A673 (cell line): ENCODE measurements around the gene NDUFS7. TPM values are rescaled to one million over a fixed set of nuclear protein-coding genes. Genes with fewer than 3 reads are reported as not detected.

Experiments
- BruUV-seq: library from RNA; stranded (reverse); fragments of 400-500 nt; replicated peaks from 2 replicates; lab custom pipeline; 2021; lab: Mats Ljungman, UMichigan
- CTCF ChIA-PET: fragments of 300-600 bp; sonication (Branson Sonifier 250); formaldehyde crosslinking; loops from one replicate; lab custom pipeline; 2022; ENCODE audit warnings: antibody characterized with exemption; lab: Charles Lee
- POLR2A ChIA-PET: fragments of 300-600 bp; sonication (Branson Sonifier 250); formaldehyde crosslinking; loops from one replicate; lab custom pipeline; 2022; ENCODE audit warnings: antibody characterized with exemption; ENCODE audit not compliant: low non-redundant PET; lab: Charles Lee
- DNase-seq: peaks from one replicate; pipeline ENCODE4 v3.0.0-alpha.2; 2015; ENCODE audit warnings: low spot score
- H3K27ac ChIP-seq: fragments of 200-600 bp; sonication (generic); 2 replicates; pipeline ENCODE4 v1.5.1; 2016; ENCODE audit warnings: mixed run types, low read depth, mild to moderate bottlenecking, mixed read lengths, antibody characterized with exemption, low read length; ENCODE audit not compliant: poor library complexity, severe bottlenecking
- H3K27me3 ChIP-seq: fragments of 200-600 bp; sonication (generic); replicated peaks from 2 replicates; pipeline ENCODE4 v1.6.1; 2017; ENCODE audit warnings: mixed run types, low read depth, mild to moderate bottlenecking, mixed read lengths, antibody characterized with exemption, low read length; ENCODE audit not compliant: insufficient read depth, poor library complexity
- H3K36me3 ChIP-seq: fragments of 200-600 bp; sonication (generic); 2 replicates; pipeline ENCODE4 v1.6.1; 2016; ENCODE audit warnings: mixed run types, mild to moderate bottlenecking, mixed read lengths, antibody characterized with exemption, low read length; ENCODE audit not compliant: insufficient read depth, poor library complexity, severe bottlenecking
- H3K4me1 ChIP-seq: fragments of 200-600 bp; sonication (generic); 2 replicates; pipeline ENCODE4 v1.6.1; 2017; ENCODE audit warnings: mixed run types, mild to moderate bottlenecking, mixed read lengths, antibody characterized with exemption, low read length; ENCODE audit not compliant: insufficient read depth, poor library complexity, severe bottlenecking
- H3K4me3 ChIP-seq: fragments of 200-600 bp; sonication (generic); 2 replicates; pipeline ENCODE4 v1.5.1; 2016; ENCODE audit warnings: low read depth, mixed run types, mild to moderate bottlenecking, mixed read lengths, low read length; ENCODE audit not compliant: poor library complexity, severe bottlenecking
- H3K9me3 ChIP-seq: fragments of 200-600 bp; sonication (generic); 2 replicates; pipeline ENCODE4 v1.6.1; 2016; ENCODE audit warnings: mixed run types, low read depth, mild to moderate bottlenecking, mixed read lengths, antibody characterized with exemption, low read length; ENCODE audit not compliant: poor library complexity, severe bottlenecking
- EZH2 ChIP-seq: fragments of 200-600 bp; sonication (generic); IDR thresholded peaks from 2 replicates; pipeline ENCODE4 v1.6.1; 2017; ENCODE audit warnings: borderline replicate concordance, low read depth, mild to moderate bottlenecking, mixed read lengths, antibody characterized with exemption, low read length; ENCODE audit not compliant: poor library complexity, severe bottlenecking
- intact Hi-C: fragments of 100-400 bp; cut with micrococcal nuclease; formaldehyde crosslinking; loops from one replicate; pipeline ENCODE4 v1.10.0; 2022; ENCODE audit not compliant: unreplicated experiment
- total RNA-seq: library from RNA; stranded (reverse); gene quantifications from 2 replicates; pipeline ENCODE4 v1.2.3, GENCODE V29; 2021
- TF ChIP-seq, protein P1 (sequence below): fragments of 300-800, 200-600 bp; sonication (generic); conservative IDR thresholded peaks from 2 replicates; pipeline ENCODE4 v1.5.1; 2017; ENCODE audit warnings: low read depth, mild to moderate bottlenecking, antibody characterized with exemption, low read length, moderate library complexity, mixed read lengths

The NDUFS7 gene
- total RNA-seq, 1 experiment from 2014 or later = 101 TPM

- ChIA-PET POLR2A (no interaction called here), CTCF (no interaction called here)
- peaks cover 37% of the 10 kb centered on the region for H3K4me1 ChIP-seq
- intact Hi-C loops = no loop called here
- H3K27ac ChIP-seq = no peak overlapping the region
- TF ChIP-seq, protein P1, sequence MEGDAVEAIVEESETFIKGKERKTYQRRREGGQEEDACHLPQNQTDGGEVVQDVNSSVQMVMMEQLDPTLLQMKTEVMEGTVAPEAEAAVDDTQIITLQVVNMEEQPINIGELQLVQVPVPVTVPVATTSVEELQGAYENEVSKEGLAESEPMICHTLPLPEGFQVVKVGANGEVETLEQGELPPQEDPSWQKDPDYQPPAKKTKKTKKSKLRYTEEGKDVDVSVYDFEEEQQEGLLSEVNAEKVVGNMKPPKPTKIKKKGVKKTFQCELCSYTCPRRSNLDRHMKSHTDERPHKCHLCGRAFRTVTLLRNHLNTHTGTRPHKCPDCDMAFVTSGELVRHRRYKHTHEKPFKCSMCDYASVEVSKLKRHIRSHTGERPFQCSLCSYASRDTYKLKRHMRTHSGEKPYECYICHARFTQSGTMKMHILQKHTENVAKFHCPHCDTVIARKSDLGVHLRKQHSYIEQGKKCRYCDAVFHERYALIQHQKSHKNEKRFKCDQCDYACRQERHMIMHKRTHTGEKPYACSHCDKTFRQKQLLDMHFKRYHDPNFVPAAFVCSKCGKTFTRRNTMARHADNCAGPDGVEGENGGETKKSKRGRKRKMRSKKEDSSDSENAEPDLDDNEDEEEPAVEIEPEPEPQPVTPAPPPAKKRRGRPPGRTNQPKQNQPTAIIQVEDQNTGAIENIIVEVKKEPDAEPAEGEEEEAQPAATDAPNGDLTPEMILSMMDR = no peak
- no peak for TF ChIP-seq EZH2
- DNase-seq = no peak
- BruUV-seq = no TSS peak
- no peak overlapping the region for H3K4me3 ChIP-seq
- no peaks in the 10 kb centered on the region for H3K27me3 ChIP-seq
- H3K9me3 ChIP-seq = no peaks in the 10 kb centered on the region
- H3K36me3 ChIP-seq = no peaks in the 10 kb centered on the region
Measured at GRCh38 chr19:1399079-1399478, 15.4 kb downstream of the NDUFS7 start.

DNA sequence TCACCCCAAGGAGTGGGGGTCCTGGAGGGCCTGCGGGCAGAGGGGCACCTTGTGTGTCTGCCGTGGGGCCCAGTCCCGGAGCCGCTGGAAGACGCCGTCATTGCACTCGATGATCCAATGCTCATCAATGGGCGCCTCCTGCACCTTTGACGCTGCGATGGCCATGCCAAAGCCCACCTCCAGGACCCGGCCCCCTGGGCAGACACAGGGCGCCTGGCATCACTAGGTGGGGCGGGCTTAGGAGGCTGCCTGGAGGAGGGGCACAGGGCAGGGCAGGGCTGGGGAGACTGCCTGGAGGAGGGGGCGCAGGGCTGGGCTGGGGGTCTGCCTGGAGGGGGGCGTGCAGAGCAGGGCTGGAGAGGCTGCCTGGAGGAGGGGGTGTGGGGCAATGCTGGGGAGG, 16.0 kb downstream of the NDUFS7 start:
- no peaks in the 10 kb centered on the region for H3K27me3 ChIP-seq
- H3K27ac ChIP-seq = no peak overlapping the region
- intact Hi-C loops = no loop called here
- BruUV-seq = no TSS peak
- CTCF ChIA-PET = no interaction called here
- no peak for DNase-seq
- H3K4me3 ChIP-seq = no peak overlapping the region
- H3K9me3 ChIP-seq = no peaks in the 10 kb centered on the region
- TF ChIP-seq, protein P1 = no peak
- no peak for TF ChIP-seq EZH2
- H3K36me3 ChIP-seq = no peaks in the 10 kb centered on the region
- POLR2A ChIA-PET = no interaction called here
- peaks cover 33% of the 10 kb centered on the region for H3K4me1 ChIP-seq

- Histone ChIP-seq H3K4me3 (peak overlapping the region; percentile 80), H3K27ac (peak overlapping the region; percentile 48), H3K9me3 (no peaks in the 10 kb centered on the region), H3K27me3 (no peaks in the 10 kb centered on the region), H3K4me1 (peaks cover 26% of the 10 kb centered on the region), H3K36me3 (no peaks in the 10 kb centered on the region)
- TF ChIP-seq, protein P1 = no peak
- BruUV-seq = no TSS peak
- POLR2A ChIA-PET = no interaction called here
- intact Hi-C loops = no loop called here
- DNase-seq = no peak
- CTCF ChIA-PET = no interaction called here
Measured at GRCh38 chr19:1400281-1401137, 16.8 kb downstream of the NDUFS7 start.
